Stomach (tissue), 4 donors: ENCODE results near the gene HEATR3.
"Not testable (repeated sequence)": the region's sequence is repeated elsewhere in the genome, so short reads cannot be mapped to it uniquely, and the experiment has no call there.

Source experiments
- POLR2AphosphoS5 ChIP-seq, 3 donors: sonication (generic); formaldehyde crosslinking; IDR thresholded peaks; one replicate each; pipeline ENCODE4 v1.6.1; 2016; ENCODE audit warnings: antibody characterized with exemption in 3 of 3
- TF ChIP-seq, protein P1 (sequence below), 7 experiments: fragments of 450-650 bp in 4 of 7; fragments of 200-600 bp in 3 of 7; sonication (generic) in 3 of 7; IDR thresholded peaks; one replicate each; pipeline ENCODE4 v1.5.1; 2016 to 2019; ENCODE audit warnings: antibody characterized with exemption in 7 of 7, control low read depth in 2 of 7, mild to moderate bottlenecking in 1 of 7

DNA sequence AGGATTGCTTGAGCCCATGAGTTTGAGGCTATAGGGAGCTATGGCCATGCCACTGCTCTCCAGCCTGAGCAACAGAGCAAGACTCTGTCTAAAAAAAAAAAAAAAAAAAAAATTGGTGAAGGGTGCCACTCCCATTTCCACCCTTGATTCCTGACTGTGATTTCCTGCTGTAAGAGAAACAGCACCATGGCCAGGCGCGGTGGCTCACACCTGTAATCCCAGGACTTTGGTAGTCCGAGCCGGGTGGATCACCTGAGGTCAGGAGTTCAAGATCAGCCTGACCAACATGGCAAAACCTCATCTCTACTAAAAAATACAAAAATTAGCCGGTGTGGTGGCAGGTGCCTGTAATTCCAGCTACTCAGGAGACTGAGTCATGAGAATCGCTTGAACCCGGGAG lies 66.8 kb downstream of the HEATR3 start:
- TF ChIP-seq, protein P1, sequence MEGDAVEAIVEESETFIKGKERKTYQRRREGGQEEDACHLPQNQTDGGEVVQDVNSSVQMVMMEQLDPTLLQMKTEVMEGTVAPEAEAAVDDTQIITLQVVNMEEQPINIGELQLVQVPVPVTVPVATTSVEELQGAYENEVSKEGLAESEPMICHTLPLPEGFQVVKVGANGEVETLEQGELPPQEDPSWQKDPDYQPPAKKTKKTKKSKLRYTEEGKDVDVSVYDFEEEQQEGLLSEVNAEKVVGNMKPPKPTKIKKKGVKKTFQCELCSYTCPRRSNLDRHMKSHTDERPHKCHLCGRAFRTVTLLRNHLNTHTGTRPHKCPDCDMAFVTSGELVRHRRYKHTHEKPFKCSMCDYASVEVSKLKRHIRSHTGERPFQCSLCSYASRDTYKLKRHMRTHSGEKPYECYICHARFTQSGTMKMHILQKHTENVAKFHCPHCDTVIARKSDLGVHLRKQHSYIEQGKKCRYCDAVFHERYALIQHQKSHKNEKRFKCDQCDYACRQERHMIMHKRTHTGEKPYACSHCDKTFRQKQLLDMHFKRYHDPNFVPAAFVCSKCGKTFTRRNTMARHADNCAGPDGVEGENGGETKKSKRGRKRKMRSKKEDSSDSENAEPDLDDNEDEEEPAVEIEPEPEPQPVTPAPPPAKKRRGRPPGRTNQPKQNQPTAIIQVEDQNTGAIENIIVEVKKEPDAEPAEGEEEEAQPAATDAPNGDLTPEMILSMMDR (IDR thresholded peaks at IDR 0.05), result not testable (repeated sequence)
- TF ChIP-seq POLR2AphosphoS5 (IDR thresholded peaks at IDR 0.05), result not testable (repeated sequence)
